Gastroesophageal sphincter (tissue), 3 donors: ENCODE results near the gene GRIA4.

ENCODE experiments used
- EP300 ChIP-seq: sonication (generic); formaldehyde crosslinking; IDR thresholded peaks from one replicate; pipeline ENCODE4 v1.6.1; 2017; ENCODE audit warnings: antibody characterized with exemption, mild to moderate bottlenecking
- POLR2A ChIP-seq, 2 donors: fragments of 450-650 bp; IDR thresholded peaks; one replicate each; pipeline ENCODE4 v1.6.1; 2017; ENCODE audit warnings: antibody characterized with exemption in 2 of 2, mild to moderate bottlenecking in 2 of 2, moderate library complexity in 1 of 2
- TF ChIP-seq, protein P1 (sequence below), 4 experiments: fragments of 200-600 bp in 2 of 4; fragments of 450-650 bp in 2 of 4; sonication (generic) in 1 of 4; IDR thresholded peaks; one replicate each; pipeline ENCODE4 v1.5.1; 2017 to 2019; ENCODE audit warnings: antibody characterized with exemption in 4 of 4, mild to moderate bottlenecking in 2 of 4, moderate library complexity in 2 of 4

DNA sequence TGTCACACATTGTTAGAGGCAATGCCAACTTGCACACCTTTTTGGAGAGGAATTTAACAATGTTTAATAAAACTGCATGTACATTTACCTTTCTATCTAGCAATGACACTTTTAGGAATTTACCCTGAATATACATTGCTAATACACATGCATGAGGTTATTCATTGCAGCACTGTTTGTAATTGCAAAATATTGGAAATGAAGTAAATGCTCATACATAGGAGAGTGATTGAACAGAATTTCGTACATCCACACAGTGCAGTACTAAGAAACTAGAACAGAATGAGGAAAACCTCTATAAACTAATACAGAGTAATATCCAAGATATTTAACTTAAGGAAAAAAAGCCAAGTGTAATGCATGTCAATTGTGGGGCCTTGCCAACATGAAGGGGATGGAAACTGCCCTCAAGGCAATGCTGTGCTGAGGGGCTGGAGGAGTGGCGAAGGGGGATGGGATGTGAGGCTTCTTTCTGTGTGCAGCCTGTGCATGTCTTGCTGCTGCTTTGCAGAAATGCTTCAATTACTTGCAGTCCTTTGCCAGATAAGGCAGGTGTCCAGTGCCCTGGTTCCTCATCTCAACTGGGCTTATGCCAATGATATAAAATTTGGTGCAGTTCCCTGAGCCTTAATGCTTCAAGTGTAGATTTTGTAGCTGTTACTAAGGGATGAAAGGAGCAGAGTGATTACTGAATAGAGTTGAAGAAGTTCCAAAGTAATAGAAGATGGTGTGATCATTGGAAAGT is 96.1 kb downstream of the GRIA4 start:
- TF ChIP-seq, protein P1, sequence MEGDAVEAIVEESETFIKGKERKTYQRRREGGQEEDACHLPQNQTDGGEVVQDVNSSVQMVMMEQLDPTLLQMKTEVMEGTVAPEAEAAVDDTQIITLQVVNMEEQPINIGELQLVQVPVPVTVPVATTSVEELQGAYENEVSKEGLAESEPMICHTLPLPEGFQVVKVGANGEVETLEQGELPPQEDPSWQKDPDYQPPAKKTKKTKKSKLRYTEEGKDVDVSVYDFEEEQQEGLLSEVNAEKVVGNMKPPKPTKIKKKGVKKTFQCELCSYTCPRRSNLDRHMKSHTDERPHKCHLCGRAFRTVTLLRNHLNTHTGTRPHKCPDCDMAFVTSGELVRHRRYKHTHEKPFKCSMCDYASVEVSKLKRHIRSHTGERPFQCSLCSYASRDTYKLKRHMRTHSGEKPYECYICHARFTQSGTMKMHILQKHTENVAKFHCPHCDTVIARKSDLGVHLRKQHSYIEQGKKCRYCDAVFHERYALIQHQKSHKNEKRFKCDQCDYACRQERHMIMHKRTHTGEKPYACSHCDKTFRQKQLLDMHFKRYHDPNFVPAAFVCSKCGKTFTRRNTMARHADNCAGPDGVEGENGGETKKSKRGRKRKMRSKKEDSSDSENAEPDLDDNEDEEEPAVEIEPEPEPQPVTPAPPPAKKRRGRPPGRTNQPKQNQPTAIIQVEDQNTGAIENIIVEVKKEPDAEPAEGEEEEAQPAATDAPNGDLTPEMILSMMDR (IDR thresholded peaks at IDR 0.05): no peak
- no peak for TF ChIP-seq POLR2A (IDR thresholded peaks at IDR 0.05)
- TF ChIP-seq EP300: no peak
